ENCODE measurements around the gene ORM1.

ORM1 gene

GRCh38 chr9:114344692-114345091, 21.8 kb downstream of the ORM1 start:
- no peak for DNase-seq

GRCh38 chr9:114345493-114346065, 22.7 kb downstream of the ORM1 start:
- no peak for DNase-seq

DNA sequence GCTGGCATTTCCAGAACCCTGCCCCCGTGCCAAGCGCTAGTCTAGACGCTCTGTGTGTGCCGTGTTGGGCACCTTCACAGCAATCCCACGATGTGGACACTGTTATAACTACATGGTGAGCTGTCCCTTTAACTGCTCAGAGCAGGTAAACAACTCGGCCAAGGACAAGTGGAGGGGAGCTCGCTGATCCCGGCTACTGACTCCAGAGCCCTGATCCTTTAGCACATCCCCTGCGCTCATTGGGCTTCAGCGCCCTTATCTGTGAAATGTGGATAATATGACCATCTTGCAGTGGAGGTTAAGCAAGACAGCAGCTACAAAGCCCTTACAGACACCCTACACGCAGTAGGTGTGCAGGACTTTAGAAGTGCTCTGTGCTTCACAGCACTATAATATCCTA, 23.2 kb downstream of the ORM1 start:
- DNase-seq: no peak

- no peak for DNase-seq
These were observed 24.8 kb downstream of the ORM1 start for GRCh38 chr9:114347675-114348074.

GRCh38 chr9:114348261-114348905, 25.5 kb downstream of the ORM1 start:
- DNase-seq: no peak

DNA sequence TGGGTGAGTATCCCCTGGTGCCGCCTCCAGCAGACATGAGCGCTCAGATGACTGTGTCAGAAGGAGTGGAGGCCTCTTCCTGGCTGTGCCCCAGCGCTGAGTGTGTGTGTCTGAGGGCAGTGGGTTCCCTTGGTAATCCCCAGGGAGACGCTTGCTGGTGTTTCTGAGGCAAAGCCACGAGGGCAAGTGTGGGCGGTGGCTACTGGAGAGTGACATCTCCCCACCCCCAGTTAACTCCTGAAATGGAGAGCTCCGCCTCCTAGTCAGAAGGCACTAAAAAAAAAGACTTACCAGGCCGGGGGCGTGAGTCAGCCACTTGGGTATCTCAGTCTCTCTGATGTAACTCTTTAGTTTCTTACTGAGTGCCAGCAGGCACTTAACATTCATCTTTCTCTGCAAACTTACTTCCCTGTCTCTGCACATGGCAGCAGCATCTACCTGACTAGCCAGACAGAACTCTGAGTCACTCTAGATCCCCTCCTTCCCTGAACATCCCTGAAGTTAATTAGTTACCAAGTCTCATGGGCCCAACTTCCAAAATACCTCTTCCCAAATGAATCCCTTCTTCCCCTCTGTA, 26.1 kb downstream of the ORM1 start:
- peak; percentile 24 for DNase-seq

GRCh38 chr9:114349713-114350480, 27.0 kb downstream of the ORM1 start:
- DNase-seq: no peak

- no peak for DNase-seq
These were observed 27.9 kb downstream of the ORM1 start for GRCh38 chr9:114350636-114351401.

- DNase-seq: no peak
These were observed 29.0 kb downstream of the ORM1 start for GRCh38 chr9:114351932-114352331.

DNA sequence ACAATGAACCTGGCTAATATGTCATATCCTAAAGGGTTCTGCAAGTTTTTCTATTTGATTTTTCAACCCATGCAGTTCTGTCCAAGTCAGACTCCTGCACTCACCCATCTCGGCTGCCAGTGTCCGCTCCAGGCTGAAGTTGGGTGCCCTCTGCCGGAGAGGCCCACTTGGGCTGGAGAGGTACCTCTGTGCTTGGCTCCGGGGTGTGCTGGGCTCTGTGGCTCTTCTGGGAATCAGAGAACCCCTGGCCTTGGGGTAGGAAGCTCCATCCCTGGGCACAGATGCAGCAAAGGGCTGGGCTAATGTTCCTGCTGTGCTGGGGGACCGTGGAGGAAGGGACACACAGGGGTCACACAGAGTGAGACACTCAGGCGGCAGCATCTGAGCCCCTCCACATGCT, 32.9 kb downstream of the ORM1 start:
- DNase-seq: no peak

- no peak for DNase-seq
These were observed 33.9 kb downstream of the ORM1 start for GRCh38 chr9:114356792-114357191.

GRCh38 chr9:114357360-114357759, 34.5 kb downstream of the ORM1 start:
- DNase-seq: no peak

GRCh38 chr9:114357911-114358328, 35.0 kb downstream of the ORM1 start:
- no peak for DNase-seq

DNA sequence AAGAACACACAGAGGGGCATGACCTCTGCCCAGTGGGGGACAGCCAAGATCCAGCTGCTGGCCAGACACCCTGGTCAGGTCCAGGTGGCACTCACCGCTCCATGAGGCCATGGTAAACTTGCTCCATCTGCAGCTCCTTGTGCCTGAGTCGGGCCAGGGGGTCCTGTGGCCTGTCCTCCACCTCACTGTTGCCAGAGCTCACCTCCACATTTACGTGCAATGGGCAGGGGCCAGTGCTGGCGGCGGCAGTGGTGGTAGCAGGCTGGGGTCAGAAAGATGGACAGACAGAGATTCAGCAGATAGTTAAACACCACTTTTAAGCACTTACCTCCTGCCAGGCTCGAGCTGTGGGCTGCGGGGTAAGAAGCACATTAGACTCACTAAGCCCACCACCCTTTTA, 36.9 kb downstream of the ORM1 start:
- no peak for DNase-seq

DNA sequence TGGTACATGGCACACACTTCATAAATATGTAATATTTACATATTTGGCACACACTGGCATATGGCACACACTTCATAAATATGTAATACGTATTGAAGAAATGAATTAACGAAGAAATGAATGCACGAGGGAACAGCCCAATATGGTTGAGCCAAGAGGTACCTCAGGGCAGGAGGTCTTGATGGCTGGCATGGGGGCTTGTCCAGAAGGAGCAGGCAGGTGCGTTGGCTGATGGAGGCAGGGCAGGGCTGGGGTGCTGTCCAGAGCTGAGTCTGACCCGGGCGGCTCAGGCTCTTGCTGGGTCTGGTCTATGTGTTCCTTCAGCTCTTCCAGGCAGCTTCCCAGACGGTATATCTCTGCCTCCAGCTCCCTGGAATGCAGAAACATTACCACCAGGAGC, 38.6 kb downstream of the ORM1 start:
- no peak for DNase-seq

DNA sequence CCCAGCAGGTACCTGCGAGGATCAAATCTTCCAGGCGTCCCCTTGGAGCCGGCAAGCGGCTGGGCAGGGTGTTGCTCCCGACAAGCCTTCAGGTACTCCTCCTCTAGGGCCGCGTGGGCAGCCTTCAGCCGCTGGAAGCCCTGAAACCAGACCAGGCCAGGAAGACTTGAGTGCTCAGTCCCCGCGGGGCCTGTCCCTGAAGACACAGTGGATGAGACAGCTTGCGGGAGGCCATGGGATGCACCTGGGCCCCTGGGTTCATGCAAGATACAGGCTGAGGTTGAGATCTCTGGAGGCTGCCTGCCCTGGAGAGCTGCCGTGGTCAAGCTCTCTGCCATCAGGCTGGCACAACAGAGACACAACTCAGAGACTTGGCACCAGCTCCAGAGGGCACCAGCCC, 39.5 kb downstream of the ORM1 start:
- no peak for DNase-seq

DNA sequence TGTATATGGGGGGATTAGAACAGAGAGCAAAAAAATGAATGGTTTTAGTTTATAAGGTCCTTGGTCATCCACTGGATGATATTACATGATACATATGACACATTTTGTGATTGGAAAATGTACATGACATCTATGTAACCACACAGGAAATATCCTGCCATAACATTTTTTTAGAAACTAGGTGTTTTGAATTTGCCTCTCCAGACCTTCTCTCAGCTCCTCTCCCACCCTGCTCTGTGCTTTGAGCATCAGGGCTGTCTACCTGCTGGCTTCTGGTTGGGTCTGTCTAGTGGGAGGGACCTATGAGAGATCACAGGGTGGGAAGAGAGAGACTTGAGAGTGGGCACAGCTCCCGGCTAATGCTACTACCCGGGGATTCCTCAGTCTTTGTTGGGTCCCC, 40.5 kb downstream of the ORM1 start:
- DNase-seq: no peak

DNA sequence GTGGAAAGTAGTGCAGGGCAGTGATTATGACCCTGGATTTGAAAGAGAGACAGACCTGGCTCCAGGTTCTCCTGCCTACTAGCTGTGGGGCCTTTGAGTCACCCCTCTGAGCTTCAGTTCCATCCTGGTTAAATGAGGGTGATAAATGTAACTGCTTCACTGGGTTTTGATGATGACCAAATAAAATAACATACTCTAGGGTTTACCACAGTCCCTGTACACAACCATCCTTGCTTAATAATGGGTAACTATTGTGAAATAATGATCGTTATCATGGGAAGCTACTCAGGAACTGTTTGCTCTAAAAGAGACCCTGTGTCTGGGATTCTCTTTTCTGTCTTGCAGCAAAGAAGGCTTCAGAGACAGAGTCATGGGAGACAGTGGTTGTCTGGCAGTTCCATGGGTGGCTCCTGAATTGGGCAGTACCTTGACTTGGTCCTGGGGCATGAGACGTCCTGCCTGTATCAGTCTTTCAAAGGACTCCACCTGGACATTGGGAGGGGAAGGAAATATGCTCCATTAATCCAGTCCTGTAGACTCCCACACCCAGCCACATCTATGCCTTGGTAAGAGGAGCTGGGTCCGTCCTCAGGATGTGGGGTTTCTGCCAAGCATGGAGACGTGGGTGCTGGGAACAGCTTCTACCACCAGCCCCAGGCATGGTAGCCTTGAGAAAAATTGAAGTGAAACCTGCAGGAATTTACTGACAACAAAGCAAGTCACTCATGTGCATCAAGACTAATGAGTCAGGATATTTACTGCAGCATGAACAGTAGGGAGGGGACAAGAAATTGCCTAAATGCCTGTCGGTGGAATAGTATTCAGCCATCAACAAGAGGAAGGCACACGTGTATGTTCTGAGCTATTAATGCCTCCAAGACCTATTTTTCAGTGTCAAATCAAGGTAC, 41.5 kb downstream of the ORM1 start:
- no peak for DNase-seq

DNA sequence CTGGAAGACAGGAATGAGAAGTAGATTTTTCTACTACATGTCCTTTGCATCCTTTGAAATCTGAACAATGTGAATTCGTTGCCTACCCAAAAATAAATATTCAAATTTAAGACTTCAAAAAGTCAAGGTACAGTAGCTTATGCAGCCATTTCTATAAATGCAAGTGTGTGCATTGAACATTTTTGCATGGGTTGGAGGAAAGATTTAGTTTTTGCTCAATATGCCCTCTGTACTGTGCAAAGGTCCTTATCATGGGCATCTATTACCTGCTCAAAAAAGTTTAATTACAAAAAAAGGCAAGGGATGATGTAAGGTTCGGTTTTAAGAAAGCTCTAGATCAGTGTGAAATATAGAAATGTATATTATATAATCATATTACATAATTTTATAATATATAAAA, 42.3 kb downstream of the ORM1 start:
- no peak for DNase-seq

DNA sequence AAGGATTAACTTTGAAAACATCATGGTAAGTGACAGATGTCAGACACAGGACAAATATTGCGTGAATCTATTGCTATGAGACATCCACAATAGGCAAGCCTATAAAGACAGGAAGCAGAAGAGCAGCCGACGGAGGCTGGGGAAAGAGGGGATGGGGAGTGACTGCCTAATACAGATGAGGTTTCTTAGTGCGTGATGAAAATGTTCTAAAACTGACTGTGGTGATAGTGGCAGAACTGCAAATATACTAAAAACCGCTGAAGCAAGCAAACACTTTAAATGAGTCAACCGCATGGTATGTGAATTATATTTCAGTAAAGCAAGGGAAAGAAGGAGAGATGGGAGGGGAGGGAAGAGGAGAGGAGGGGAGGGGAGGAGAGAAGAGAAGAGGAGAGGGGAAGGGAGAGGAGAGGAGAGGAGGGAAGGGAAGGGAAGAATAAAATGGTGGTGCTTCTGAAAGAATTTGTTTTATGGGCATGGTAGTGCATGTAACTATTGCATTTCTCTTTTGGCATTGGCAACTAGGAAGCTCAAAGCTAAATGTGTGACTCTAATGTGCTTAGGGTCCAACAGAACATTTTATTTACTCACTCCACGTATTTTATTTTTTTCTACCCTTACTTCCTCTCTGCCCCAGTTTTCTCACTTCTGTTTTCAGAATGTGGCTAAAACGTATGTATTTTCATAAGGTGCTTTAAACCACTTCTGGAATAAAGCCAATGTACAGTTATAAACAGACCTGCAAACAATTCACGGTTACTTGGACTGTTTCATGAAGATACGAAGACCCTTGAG, 43.6 kb downstream of the ORM1 start:
- DNase-seq: no peak

- no peak for DNase-seq
These were observed 44.5 kb downstream of the ORM1 start for GRCh38 chr9:114367366-114367765.

All from activated effector memory CD4-positive, alpha-beta T cell treated with Interleukin-2 at 50 U/mL for 16 hours (primary cell).